Spleen (tissue), 11 donors: ENCODE results near the gene LRPPRC. TPM values are rescaled to one million over a fixed set of nuclear protein-coding genes. Genes with fewer than 3 reads are reported as not detected.

Experiments used
- DNase-seq: peaks from one replicate; pipeline ENCODE4 v3.0.0-alpha.2; 2020
- H3K27ac ChIP-seq, 8 donors: fragments of 200-600 bp; sonication (generic) in 7 of 8; 1 replicate in 4 of 8; 2 replicates in 4 of 8; pipeline versions ENCODE4 v1.5.0 to v1.8.0; 2016 to 2021; ENCODE audit warnings: inconsistent platforms in 4 of 8, mild to moderate bottlenecking in 4 of 8, moderate library complexity in 1 of 8
- H3K27me3 ChIP-seq, 7 donors: fragments of 200-600 bp; sonication (generic) in 6 of 7; replicated peaks in 1 of 7; 1 replicate in 4 of 7; 2 replicates in 3 of 7; pipeline versions ENCODE4 v1.5.0 to v1.8.0; 2016 to 2021; ENCODE audit warnings: inconsistent platforms in 3 of 7, mild to moderate bottlenecking in 1 of 7
- H3K36me3 ChIP-seq, 6 donors: fragments of 200-600 bp; sonication (generic) in 5 of 6; 1 replicate in 4 of 6; 2 replicates in 2 of 6; pipeline versions ENCODE4 v1.5.0 to v1.8.0; 2016 to 2021; ENCODE audit warnings: inconsistent platforms in 2 of 6
- H3K4me1 ChIP-seq, 6 donors: fragments of 200-600 bp; sonication (generic) in 5 of 6; 1 replicate in 3 of 6; 2 replicates in 3 of 6; pipeline versions ENCODE4 v1.5.0 to v1.8.0; 2016 to 2021; ENCODE audit warnings: inconsistent platforms in 3 of 6
- H3K4me3 ChIP-seq, 8 donors: fragments of 200-600 bp; sonication (generic) in 7 of 8; 1 replicate in 4 of 8; 2 replicates in 4 of 8; pipeline versions ENCODE4 v1.5.0 to v1.8.0; 2016 to 2021; ENCODE audit warnings: inconsistent platforms in 4 of 8, mild to moderate bottlenecking in 4 of 8, moderate library complexity in 2 of 8
- H3K9me3 ChIP-seq, 8 donors: fragments of 200-600 bp; sonication (generic) in 7 of 8; 1 replicate in 4 of 8; 2 replicates in 4 of 8; pipeline versions ENCODE4 v1.5.0 to v1.8.0; 2016 to 2021; ENCODE audit warnings: inconsistent platforms in 4 of 8
- CTCF ChIP-seq, 11 experiments: fragments of 200-600 bp in 7 of 11; fragments of 450-650 bp in 4 of 11; sonication (generic) in 4 of 11; IDR thresholded peaks in 8 of 11; conservative IDR thresholded peaks in 3 of 11; 1 replicate in 7 of 11; 2 replicates in 4 of 11; pipeline versions ENCODE4 v1.4.0 to v1.8.0; 2016 to 2021; ENCODE audit warnings: antibody characterized with exemption in 11 of 11, inconsistent platforms in 4 of 11, mild to moderate bottlenecking in 1 of 11
- POLR2A ChIP-seq, 3 donors: fragments of 450-650 bp; IDR thresholded peaks; one replicate each; pipeline ENCODE4 v1.5.1; 2017; ENCODE audit warnings: antibody characterized with exemption in 3 of 3, mild to moderate bottlenecking in 1 of 3
- POLR2AphosphoS5 ChIP-seq, 3 donors: sonication (generic); formaldehyde crosslinking; IDR thresholded peaks; one replicate each; pipeline ENCODE4 v1.5.1; 2017; ENCODE audit warnings: antibody characterized with exemption in 3 of 3
- WGBS, 5 donors: extraction: QIAGEN DNeasy Blood & Tissue Kit in 3 of 5; methylation state at CpG; one replicate each; pipeline versions ENCODE4 v1.1.5 to v1.1.7; 2013 to 2018; 5-methylcytosine and 5-hydroxymethylcytosine counted together
- intact Hi-C: fragments of 100-400 bp; cut with DNase I; formaldehyde crosslinking; loops from one replicate; pipeline ENCODE4 v1.15.0; 2023; ENCODE audit warnings: low total_unique reads
- polyA plus RNA-seq, 3 donors: library from polyadenylated mRNA; stranded (reverse); fragments of 200-250 nt; gene quantifications; one replicate each; pipeline ENCODE4 v1.2.1, GENCODE V29; 2013
- total RNA-seq, 7 donors: library from RNA; depleted of rRNA in 3 of 7; stranded (reverse); fragments of >200 nt in 3 of 7; fragmentation: NEBNext Ultra II Directional in 4 of 7; extraction: Animal tissue kit (Norgen Biotek cat#: 25700) in 4 of 7; gene quantifications; one replicate each; pipeline versions ENCODE4 v1.1.0 to v1.2.1, GENCODE V29; 2016 to 2021
- donor health status: healthy with polysubstance abuse.
- donor health status: DM: no; HTN: no; CAD: no; lungs with moderate emphysema.
- donor health status: DM: no; HTN: no; CAD: no.
- donor health status: Bipolar disorder and iron deficiency.
- donor health status: healthy.
- donor health status: DM: no; HTN: no; CAD: no.
- donor health status: DM: yes; HTN: yes; CAD: no.

LRPPRC gene
- total and polyA plus RNA-seq, 10 donors, result 25.0 to 72.5 (median 57.1) TPM

GRCh38 chr2:43879261-43879660 lies 116.5 kb downstream of the LRPPRC start:
- H3K27me3 ChIP-seq, result peaks cover 0 to 21% (median 0%) of the 10 kb centered on the region in 7 donors
- intact Hi-C loops, result no loop called here
- no peak overlapping the region for H3K27ac ChIP-seq
- peaks cover 0 to 7% (median 4%) of the 10 kb centered on the region in 6 donors for H3K4me1 ChIP-seq
- DNase-seq, result no peak
- H3K9me3 ChIP-seq, result no peaks in the 10 kb centered on the region
- 80 to 89% (median 84%) methylated on average over 5 of the region's 5 CpGs for WGBS, 5 donors
- TF ChIP-seq CTCF (IDR thresholded peaks at IDR 0.05 in 8 of 11, conservative IDR thresholded peaks at IDR 0.05 in 3 of 11) (no peak), POLR2A (IDR thresholded peaks at IDR 0.05) (no peak), POLR2AphosphoS5 (IDR thresholded peaks at IDR 0.05) (no peak)
- no peaks in the 10 kb centered on the region for H3K36me3 ChIP-seq
- no peak overlapping the region for H3K4me3 ChIP-seq

- 35 to 37% (median 36%) methylated on average over 16 of the region's 16 CpGs for WGBS, 5 donors
- Histone ChIP-seq H3K27me3 (peaks cover 0 to 26% (median 0%) of the 10 kb centered on the region in 7 donors), H3K36me3 (no peaks in the 10 kb centered on the region), H3K9me3 (no peaks in the 10 kb centered on the region), H3K27ac (no peak overlapping the region), H3K4me1 (peaks cover 0 to 7% (median 4%) of the 10 kb centered on the region in 6 donors), H3K4me3 (no peak overlapping the region)
- no peak for DNase-seq
- TF ChIP-seq POLR2AphosphoS5 (IDR thresholded peaks at IDR 0.05) (no peak), CTCF (IDR thresholded peaks at IDR 0.05 in 8 of 11, conservative IDR thresholded peaks at IDR 0.05 in 3 of 11) (peak; percentile 56 to 94 (median 86)), POLR2A (IDR thresholded peaks at IDR 0.05) (no peak)
- intact Hi-C loops, result no loop called here
Observed at GRCh38 chr2:43877782-43878464, 117.9 kb downstream of the LRPPRC start.

- H3K4me1 ChIP-seq, result peaks cover 0 to 7% (median 4%) of the 10 kb centered on the region in 6 donors
- no peak for TF ChIP-seq CTCF (IDR thresholded peaks at IDR 0.05 in 8 of 11, conservative IDR thresholded peaks at IDR 0.05 in 3 of 11)
- no peak for TF ChIP-seq POLR2A (IDR thresholded peaks at IDR 0.05)
- no peak for TF ChIP-seq POLR2AphosphoS5 (IDR thresholded peaks at IDR 0.05)
Observed at GRCh38 chr2:43874776-43875451, 120.9 kb downstream of the LRPPRC start.

GRCh38 chr2:43872151-43872550 lies 123.6 kb downstream of the LRPPRC start:
- Histone ChIP-seq H3K36me3 (no peaks in the 10 kb centered on the region), H3K4me1 (no peaks in the 10 kb centered on the region), H3K27ac (no peak overlapping the region), H3K27me3 (peaks cover 0 to 47% (median 0%) of the 10 kb centered on the region in 7 donors), H3K9me3 (no peaks in the 10 kb centered on the region), H3K4me3 (no peak overlapping the region)
- no peak for TF ChIP-seq POLR2AphosphoS5 (IDR thresholded peaks at IDR 0.05)
- TF ChIP-seq CTCF (IDR thresholded peaks at IDR 0.05 in 8 of 11, conservative IDR thresholded peaks at IDR 0.05 in 3 of 11), result no peak
- TF ChIP-seq POLR2A (IDR thresholded peaks at IDR 0.05), result no peak
- 78 to 93% (median 87%) methylated on average over 12 of the region's 12 CpGs for WGBS, 5 donors
- DNase-seq, result no peak
- intact Hi-C loops, result no loop called here

More at GRCh38 chr2:43874776-43875451, 120.9 kb downstream of the LRPPRC start:
- Histone ChIP-seq H3K36me3 (no peaks in the 10 kb centered on the region), H3K4me3 (no peak overlapping the region), H3K9me3 (no peaks in the 10 kb centered on the region), H3K27me3 (peaks cover 0 to 43% (median 0%) of the 10 kb centered on the region in 7 donors), H3K27ac (no peak overlapping the region)
- no peak for DNase-seq
- intact Hi-C loops, result no loop called here
- WGBS, 5 donors, result 79 to 86% (median 85%) methylated on average over 9 to 11 of the region's 11 CpGs
